Activated naive CD8-positive, alpha-beta T cell treated with anti-CD3 and anti-CD28 coated beads, Interleukin-2, amount 10 ng/mL, durations not matched to agents 7 days and 5 days (primary cell): ENCODE results near the gene BHMT. TPM values are rescaled to one million over a fixed set of nuclear protein-coding genes. Genes with fewer than 3 reads are reported as not detected.
"Not testable (repeated sequence)": the region's sequence is repeated elsewhere in the genome, so short reads cannot be mapped to it uniquely, and the experiment has no call there.

Source experiments
- ATAC-seq: fragments of 150-1000 bp; cut with Tn5 transposase; one replicate; pipeline ENCODE4 v1.10.0; 2021; ENCODE audit warnings: low read depth, moderate library complexity
- POLR2A ChIA-PET: fragments of 350-600 bp; sonication (Branson Sonifier 250); formaldehyde crosslinking; loops from one replicate; lab custom pipeline; 2021; ENCODE audit warnings: antibody characterized with exemption; lab: Charles Lee
- DNase-seq: peaks from one replicate; pipeline ENCODE4 v3.0.0; 2021
- H3K27ac Mint-ChIP-seq: one replicate; pipeline ENCODE4 v1.8.0; 2022; ENCODE audit warnings: mild to moderate bottlenecking, mixed read lengths
- H3K27me3 Mint-ChIP-seq: one replicate; pipeline ENCODE4 v1.8.0; 2022; ENCODE audit warnings: mild to moderate bottlenecking, moderate library complexity, mixed read lengths
- H3K36me3 Mint-ChIP-seq: one replicate; pipeline ENCODE4 v1.8.0; 2021; ENCODE audit warnings: mild to moderate bottlenecking, mixed read lengths
- H3K4me1 Mint-ChIP-seq: one replicate; pipeline ENCODE4 v1.8.0; 2021; ENCODE audit warnings: mixed read lengths
- H3K4me3 Mint-ChIP-seq: one replicate; pipeline ENCODE4 v1.8.0; 2022; ENCODE audit warnings: mild to moderate bottlenecking, moderate library complexity, mixed read lengths
- H3K9me3 Mint-ChIP-seq: one replicate; pipeline ENCODE4 v1.8.0; 2021; ENCODE audit warnings: mixed read lengths
- total RNA-seq, 2 experiments: library from RNA; stranded (reverse); gene quantifications; one replicate each; pipeline ENCODE4 v1.2.3, GENCODE V29; 2021

BHMT gene
- total RNA-seq, 2 experiments from 2014 or later = not detected

DNA sequence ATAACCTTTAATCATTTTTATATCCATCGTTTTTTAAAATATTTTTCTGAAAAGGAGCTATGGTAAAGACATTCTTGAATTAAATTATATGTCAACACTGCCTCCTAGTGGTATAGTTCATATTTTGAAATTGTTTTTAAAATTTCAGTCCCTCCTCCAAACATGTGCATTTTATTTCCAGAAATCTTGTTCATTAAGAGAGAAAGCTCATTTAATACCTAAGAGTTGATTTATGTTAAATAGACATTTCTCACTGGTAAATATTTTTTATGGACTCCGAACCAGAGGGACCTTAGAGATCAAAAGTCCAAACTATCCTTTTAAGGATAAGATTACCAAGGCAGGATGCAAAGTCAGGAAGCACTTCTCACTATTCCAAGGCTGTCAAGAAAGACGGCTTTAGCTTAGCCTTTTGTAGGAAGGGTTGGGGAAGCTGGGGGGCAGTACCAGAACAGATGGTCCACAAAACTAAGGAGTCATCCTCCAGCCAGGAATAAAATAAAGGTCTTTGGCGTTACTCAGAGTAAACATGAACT is 21.6 kb downstream of the BHMT start:
- DNase-seq (no peak), ATAC-seq (no peak)
- POLR2A ChIA-PET = interaction anchor here (1.6 kb wide), 1 partner anchor 148 kb away, joined by 12 read pairs; the partner anchor contains the start of gene ARSB
- Mint-ChIP-seq H3K9me3 (no peaks in the 10 kb centered on the region), H3K36me3 (no peaks in the 10 kb centered on the region), H3K4me1 (peaks cover 12% of the 10 kb centered on the region), H3K4me3 (peak overlapping the region; percentile 84), H3K27ac (no peak overlapping the region), H3K27me3 (peaks cover 8% of the 10 kb centered on the region)

DNA sequence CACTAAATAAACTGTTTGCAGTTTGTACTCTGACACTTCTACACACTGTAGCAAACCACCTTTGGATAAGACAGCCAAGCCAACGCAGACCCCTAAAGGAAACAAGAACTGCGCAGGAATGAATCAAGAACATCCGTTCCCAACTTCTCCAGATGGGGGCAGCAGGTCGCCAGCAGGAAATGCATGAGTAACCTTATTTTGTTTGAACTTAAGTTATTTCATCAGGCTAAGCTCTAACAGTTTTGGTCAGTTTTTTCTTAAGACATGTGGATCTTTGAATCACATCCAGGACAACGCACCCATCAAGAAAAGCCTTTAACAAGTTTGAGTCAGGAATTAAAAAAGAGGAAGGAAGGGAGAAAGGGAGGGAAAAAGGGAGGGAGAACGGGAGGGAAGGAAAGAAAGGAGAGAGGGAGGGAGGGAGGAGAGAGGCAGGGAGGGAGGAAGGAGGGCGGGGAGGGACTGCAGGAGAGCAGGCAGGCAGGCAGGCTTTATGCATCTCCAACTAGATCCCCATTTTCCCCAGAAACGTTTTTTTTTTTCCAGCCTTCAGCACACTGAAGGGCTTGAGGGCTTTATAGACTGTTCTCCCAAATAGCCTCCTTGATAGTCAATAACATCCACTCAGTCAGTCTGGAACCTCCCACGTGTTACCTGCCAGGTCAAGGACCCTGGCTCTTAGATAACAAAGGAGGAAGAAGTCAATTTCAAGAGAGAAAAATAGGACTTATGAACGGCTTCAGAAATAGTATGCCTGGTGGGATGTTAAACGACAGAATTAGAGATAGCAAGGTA is 22.2 kb downstream of the BHMT start:
- POLR2A ChIA-PET = interaction anchor here (1.6 kb wide), 1 partner anchor 149 kb away, joined by 12 read pairs; the partner anchor contains the start of gene ARSB
- Mint-ChIP-seq H3K27ac (peak overlapping the region; percentile 86), H3K27me3 (peaks cover 9% of the 10 kb centered on the region), H3K9me3 (no peaks in the 10 kb centered on the region), H3K4me3 (peak overlapping the region; percentile 84), H3K4me1 (peaks cover 12% of the 10 kb centered on the region), H3K36me3 (no peaks in the 10 kb centered on the region)
- ATAC-seq = peak; percentile 70
- peak; percentile 65 for DNase-seq

DNA sequence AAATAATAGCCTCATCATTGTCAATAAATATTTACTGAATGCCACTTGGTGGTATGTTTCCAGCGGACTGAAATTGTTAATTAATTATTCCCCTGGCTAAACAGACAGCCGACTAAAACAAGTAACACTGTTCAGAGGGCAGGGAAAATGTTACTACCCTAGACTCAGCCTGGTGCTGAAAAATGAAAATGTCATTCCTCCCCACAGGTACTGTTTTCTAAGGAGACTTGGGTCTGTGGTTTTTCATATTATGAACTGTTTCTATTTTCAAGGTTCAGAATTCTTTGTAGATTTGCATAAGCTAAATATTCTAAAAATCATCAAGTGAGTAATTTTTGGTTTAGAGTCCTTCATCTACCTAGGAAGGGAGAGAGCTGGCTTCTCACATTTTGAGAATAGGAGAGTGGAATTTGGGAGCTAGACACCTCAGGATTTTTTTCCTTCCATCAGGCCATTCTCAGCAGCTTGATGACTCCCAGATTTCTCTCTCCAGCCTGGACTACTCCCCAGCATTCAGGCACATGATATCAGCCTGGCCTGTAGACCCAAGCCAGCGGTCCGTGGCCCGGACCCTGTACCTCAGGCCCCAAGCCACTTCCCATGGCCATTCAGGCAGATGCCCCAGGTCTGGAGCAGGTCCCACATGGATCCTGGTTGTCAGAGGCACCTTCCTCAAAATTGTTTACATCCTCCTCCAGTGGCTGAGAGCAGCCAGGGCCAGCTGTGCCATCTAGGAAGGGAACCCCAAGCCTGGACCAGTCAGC is 24.4 kb downstream of the BHMT start:
- Mint-ChIP-seq H3K27me3 (peaks cover 9% of the 10 kb centered on the region), H3K4me3 (no peak overlapping the region), H3K9me3 (peaks cover 2% of the 10 kb centered on the region), H3K4me1 (peaks cover 12% of the 10 kb centered on the region), H3K36me3 (peaks cover 2% of the 10 kb centered on the region), H3K27ac (no peak overlapping the region)
- POLR2A ChIA-PET = no interaction called here
- DNase-seq (no peak), ATAC-seq (no peak)

DNA sequence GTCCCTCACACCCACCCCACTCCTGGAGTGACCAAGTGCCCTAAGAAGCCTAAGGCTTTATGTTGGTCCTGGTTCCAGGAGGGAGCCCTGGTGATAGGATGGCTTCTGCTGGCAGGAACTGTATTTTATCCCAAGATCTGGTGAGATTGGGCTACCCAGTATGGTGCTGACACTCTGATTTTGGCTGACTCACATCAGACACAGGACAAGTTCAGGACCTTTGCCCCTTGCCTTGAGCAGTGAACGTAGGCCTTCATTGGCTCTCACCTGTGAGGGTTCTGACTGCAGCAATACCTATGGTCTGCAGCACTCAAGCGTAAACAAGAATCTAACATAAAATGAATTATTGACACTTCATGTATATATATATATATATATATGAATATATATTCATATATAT is 25.0 kb downstream of the BHMT start:
- Mint-ChIP-seq H3K4me3 (no peak overlapping the region), H3K36me3 (peaks cover 2% of the 10 kb centered on the region), H3K9me3 (peaks cover 2% of the 10 kb centered on the region), H3K27me3 (peaks cover 9% of the 10 kb centered on the region), H3K27ac (no peak overlapping the region), H3K4me1 (peaks cover 12% of the 10 kb centered on the region)
- ATAC-seq = no peak
- POLR2A ChIA-PET = no interaction called here
- no peak for DNase-seq

DNA sequence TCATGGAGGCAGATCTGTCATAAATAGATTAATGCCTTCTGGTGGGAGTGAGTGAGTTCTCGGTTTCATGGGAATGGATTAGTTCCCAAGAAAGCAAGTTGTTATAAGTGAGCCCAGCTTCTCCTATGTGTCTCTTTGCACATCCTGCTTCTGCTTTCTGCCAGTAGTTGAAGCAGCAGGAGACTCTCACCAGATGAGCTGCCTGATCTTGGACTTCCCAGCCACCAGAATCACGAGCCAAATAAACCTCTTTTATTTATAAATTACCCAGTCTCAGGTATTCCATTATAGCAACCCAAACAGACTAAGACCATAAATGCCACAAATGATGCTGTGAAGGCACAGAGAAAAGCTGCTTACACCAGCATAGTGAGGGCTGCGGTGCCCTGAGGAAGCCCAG is 28.9 kb downstream of the BHMT start:
- Mint-ChIP-seq H3K4me3 (no peak overlapping the region), H3K27me3 (peaks cover 16% of the 10 kb centered on the region), H3K9me3 (peaks cover 2% of the 10 kb centered on the region), H3K4me1 (no peaks in the 10 kb centered on the region), H3K36me3 (peaks cover 2% of the 10 kb centered on the region), H3K27ac (no peak overlapping the region)
- POLR2A ChIA-PET = no interaction called here
- DNase-seq (no peak), ATAC-seq (no peak)

DNA sequence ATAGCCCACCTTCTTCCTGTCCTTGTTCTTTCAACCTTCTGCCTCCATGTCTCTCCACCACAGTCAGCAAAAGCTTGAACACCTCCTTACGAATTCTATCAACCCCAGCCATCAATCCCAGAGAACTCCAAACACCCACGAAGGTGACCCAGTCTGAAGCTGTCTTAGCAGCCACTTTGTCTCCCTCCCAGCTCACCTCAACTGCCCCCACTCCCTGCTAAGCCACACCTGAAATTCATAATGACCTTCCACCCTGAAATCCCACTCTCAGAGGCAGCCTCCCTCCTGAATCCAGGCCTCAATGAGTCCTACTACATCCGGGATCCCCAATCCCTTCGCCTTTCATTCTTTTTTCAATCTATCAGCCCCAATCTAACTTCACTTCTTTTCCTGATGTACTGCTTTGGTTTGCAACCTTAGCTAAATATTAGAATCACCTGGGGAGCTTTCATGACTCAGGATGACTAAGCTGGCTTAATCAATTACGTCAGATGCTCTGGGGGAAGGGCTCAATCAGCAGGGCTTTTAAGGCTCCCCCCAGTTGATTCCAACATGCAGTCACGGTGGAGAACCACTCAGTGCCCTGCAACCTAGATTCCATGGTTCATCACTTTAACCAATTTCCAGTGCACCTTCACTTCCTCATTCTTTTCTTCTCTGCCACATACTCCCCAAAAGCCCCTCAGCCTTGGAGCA is 32.2 kb downstream of the BHMT start:
- Mint-ChIP-seq H3K27ac (no peak overlapping the region), H3K36me3 (peaks cover 2% of the 10 kb centered on the region), H3K9me3 (peaks cover 2% of the 10 kb centered on the region), H3K4me1 (no peaks in the 10 kb centered on the region), H3K27me3 (peaks cover 18% of the 10 kb centered on the region), H3K4me3 (no peak overlapping the region)
- DNase-seq = no peak
- ATAC-seq = no peak
- POLR2A ChIA-PET = no interaction called here

DNA sequence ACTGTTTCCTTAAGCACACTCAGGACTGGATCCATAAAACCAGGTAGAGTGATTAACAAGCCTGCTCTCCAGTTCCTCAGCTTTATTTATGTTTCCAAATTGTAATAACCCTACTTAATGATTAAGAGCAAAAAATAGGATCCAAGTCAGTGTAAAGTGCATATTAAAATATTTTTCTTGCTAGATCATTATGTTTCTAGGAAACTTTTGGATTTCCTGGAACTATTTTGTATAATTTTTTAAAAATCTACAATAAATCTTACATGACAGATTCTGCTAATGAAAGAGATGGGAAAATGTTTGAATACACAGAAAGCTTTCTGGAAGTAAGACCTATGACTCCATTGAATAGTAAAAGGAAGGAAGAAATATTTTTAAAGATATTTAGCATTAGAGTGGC is 35.5 kb downstream of the BHMT start:
- Mint-ChIP-seq H3K9me3 (no peaks in the 10 kb centered on the region), H3K4me3 (no peak overlapping the region), H3K4me1 (no peaks in the 10 kb centered on the region), H3K27ac (no peak overlapping the region), H3K27me3 (peaks cover 15% of the 10 kb centered on the region), H3K36me3 (no peaks in the 10 kb centered on the region)
- POLR2A ChIA-PET = no interaction called here
- DNase-seq = no peak
- no peak for ATAC-seq

GRCh38 chr5:79149433-79149832 is 37.8 kb downstream of the BHMT start:
- H3K36me3 Mint-ChIP-seq = no peaks in the 10 kb centered on the region
- peaks cover 20% of the 10 kb centered on the region for H3K27me3 Mint-ChIP-seq
- H3K4me3 Mint-ChIP-seq = no peak overlapping the region
- DNase-seq = no peak
- H3K4me1 Mint-ChIP-seq = no peaks in the 10 kb centered on the region
- no peak overlapping the region for H3K27ac Mint-ChIP-seq
- POLR2A ChIA-PET = no interaction called here
- no peak for ATAC-seq
- no peaks in the 10 kb centered on the region for H3K9me3 Mint-ChIP-seq

DNA sequence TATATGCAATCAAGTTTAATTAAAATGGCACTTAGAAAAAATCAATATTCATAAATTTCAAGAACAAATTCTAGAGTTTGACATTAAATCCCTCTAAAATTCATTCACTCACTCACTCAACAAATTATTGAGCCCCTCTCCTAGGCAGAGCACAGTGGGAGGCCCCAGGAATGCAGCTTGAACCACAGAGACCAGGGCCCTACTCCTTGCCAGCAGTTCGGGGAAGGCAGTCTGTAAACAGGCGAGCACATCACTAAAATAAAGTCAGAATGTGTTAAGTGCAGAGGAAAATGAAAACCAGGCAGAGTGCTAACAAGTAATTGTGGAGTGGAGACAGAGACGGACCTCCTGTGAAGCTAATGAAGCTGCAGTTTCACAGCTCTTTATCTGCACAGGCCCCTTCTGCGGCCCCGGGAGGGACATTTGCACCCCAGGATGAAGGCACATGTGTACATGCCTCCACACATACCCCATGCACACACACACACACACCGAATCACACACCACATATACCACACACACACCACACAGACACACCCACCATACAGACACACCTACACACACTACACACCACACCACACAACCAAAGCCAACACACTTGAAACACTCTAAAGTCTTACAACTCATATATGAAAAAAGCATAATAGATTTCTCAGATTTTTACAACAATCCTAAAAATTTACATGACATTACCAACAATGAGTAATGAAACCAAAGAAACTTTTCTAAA is 40.5 kb downstream of the BHMT start:
- no peak for ATAC-seq
- Mint-ChIP-seq H3K27ac (no peak overlapping the region), H3K27me3 (peaks cover 16% of the 10 kb centered on the region), H3K4me3 (no peak overlapping the region), H3K36me3 (no peaks in the 10 kb centered on the region), H3K9me3 (no peaks in the 10 kb centered on the region), H3K4me1 (peaks cover 1% of the 10 kb centered on the region)
- DNase-seq = no peak
- POLR2A ChIA-PET = no interaction called here

GRCh38 chr5:79157305-79157704 is 45.7 kb downstream of the BHMT start:
- Mint-ChIP-seq H3K27me3 (peaks cover 20% of the 10 kb centered on the region), H3K9me3 (no peaks in the 10 kb centered on the region), H3K4me3 (no peak overlapping the region), H3K4me1 (peaks cover 1% of the 10 kb centered on the region), H3K36me3 (no peaks in the 10 kb centered on the region), H3K27ac (no peak overlapping the region)
- DNase-seq (no peak), ATAC-seq (no peak)
- POLR2A ChIA-PET = no interaction called here

DNA sequence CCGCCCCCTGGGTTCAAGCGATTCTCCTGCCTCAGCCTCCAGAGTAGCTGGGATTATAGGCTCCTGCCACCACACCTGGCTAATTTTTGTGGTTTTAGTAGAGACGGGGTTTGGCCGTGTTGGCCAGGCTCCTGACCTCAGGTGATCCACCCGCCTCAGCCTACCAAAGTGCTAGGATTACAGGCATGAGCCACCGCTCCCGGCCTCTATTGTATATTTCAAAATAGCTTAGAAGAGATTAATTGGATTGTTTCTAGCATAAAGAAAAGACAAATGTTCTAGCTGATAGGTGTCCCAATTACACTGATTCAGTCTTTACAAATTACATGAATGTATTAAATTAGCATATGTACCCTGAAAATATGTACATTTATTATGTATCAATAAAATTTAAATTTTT is 50.0 kb downstream of the BHMT start:
- POLR2A ChIA-PET, H3K4me3 Mint-ChIP-seq, ATAC-seq, H3K27me3 Mint-ChIP-seq, H3K9me3 Mint-ChIP-seq, H3K4me1 Mint-ChIP-seq, DNase-seq, H3K36me3 Mint-ChIP-seq, H3K27ac Mint-ChIP-seq: not testable (repeated sequence)

DNA sequence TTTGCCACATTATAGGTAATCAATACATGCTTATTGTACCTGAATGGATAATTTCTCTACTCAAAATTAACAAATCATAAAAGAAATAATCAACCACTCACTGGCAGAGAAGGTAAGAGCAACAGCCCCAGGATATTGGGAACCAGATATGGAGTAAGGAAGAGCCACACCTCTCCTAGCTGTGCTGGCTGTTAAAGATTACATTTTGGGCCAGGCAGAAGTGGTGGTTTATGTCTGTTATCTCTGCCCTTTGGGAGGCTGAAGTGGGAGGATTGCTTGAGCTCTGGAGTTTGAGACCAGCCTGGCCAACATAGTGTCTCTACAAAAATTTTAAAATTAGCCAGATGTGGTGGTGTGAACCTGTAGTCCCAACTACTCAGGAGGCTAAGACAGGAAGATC is 56.4 kb downstream of the BHMT start:
- H3K4me3 Mint-ChIP-seq = no peak overlapping the region
- no peaks in the 10 kb centered on the region for H3K9me3 Mint-ChIP-seq
- H3K4me1 Mint-ChIP-seq = no peaks in the 10 kb centered on the region
- no peak for ATAC-seq
- peaks cover 2% of the 10 kb centered on the region for H3K27me3 Mint-ChIP-seq
- no peaks in the 10 kb centered on the region for H3K36me3 Mint-ChIP-seq
- no peak for DNase-seq
- POLR2A ChIA-PET = interaction anchor here (0.6 kb wide), 1 partner anchor 9 kb away, joined by 3 read pairs; no protein-coding TSS in a partner anchor
- no peak overlapping the region for H3K27ac Mint-ChIP-seq

- ATAC-seq = no peak
These were observed 59.1 kb downstream of the BHMT start for GRCh38 chr5:79170661-79171060.

More at GRCh38 chr5:79170661-79171060, 59.1 kb downstream of the BHMT start:
- Mint-ChIP-seq H3K4me1 (no peaks in the 10 kb centered on the region), H3K9me3 (no peaks in the 10 kb centered on the region), H3K27me3 (peaks cover 2% of the 10 kb centered on the region), H3K4me3 (no peak overlapping the region), H3K36me3 (no peaks in the 10 kb centered on the region), H3K27ac (no peak overlapping the region)
- POLR2A ChIA-PET = no interaction called here
- DNase-seq = no peak
